A549 (cell line): Measurements from ENCODE around the gene MYO15A. TPM values are rescaled to one million over a fixed set of nuclear protein-coding genes. Genes with fewer than 3 reads are reported as not detected.

ENCODE experiments used
- ATAC-seq, 2 experiments: fragments of 200-7000 bp in 1 of 2; fragments of >200 bp in 1 of 2; cut with Nextera tagmentation in 1 of 2; cut with Tn5 transposase in 1 of 2; 3 replicates each; pipeline versions ENCODE4 v1.8.0 to v1.9.1; 2018 to 2020; ENCODE audit warnings: mild to moderate bottlenecking in 1 of 2, moderate library complexity in 1 of 2
- CTCF ChIA-PET: fragments of 300-600 bp; sonication (Branson Sonifier 250); formaldehyde crosslinking; extraction: SDS; loops from one replicate; lab custom pipeline; 2021; ENCODE audit warnings: antibody characterized with exemption, inconsistent platforms; lab: Yijun Ruan, JAX
- POLR2A ChIA-PET: fragments of 350-600 bp; formaldehyde crosslinking; extraction: SDS; loops from one replicate; lab custom pipeline; 2021; ENCODE audit warnings: antibody characterized with exemption, inconsistent platforms; lab: Yijun Ruan, JAX
- DNase-seq, 2 experiments: peaks; one replicate each; pipeline versions ENCODE4 v3.0.0 to v3.0.0-alpha.2; 2011 to 2016; ENCODE audit warnings: low read depth in 1 of 2, low spot score in 1 of 2
- FAIRE-seq: peaks from 2 replicates; lab custom pipeline; 2011; peaks lifted over from hg19 to GRCh38; lab: Jason Lieb, UNC
- H3K27ac ChIP-seq, 2 experiments: fragments of >200 bp; sonication (Bioruptor Twin); formaldehyde crosslinking; 3 replicates each; pipeline ENCODE4 v1.5.1; 2016 to 2017
- H3K4me1 ChIP-seq: fragments of >200 bp; sonication (Bioruptor Twin); formaldehyde crosslinking; 3 replicates; pipeline ENCODE4 v1.6.1; 2016
- H3K4me2 ChIP-seq: fragments of >200 bp; sonication (Bioruptor Twin); formaldehyde crosslinking; 3 replicates; pipeline ENCODE4 v1.6.1; 2016
- H3K4me3 ChIP-seq: fragments of >200 bp; sonication (Bioruptor Twin); formaldehyde crosslinking; 3 replicates; pipeline ENCODE4 v1.5.1; 2016
- H3K9me3 ChIP-seq: fragments of >200 bp; sonication (Bioruptor Twin); formaldehyde crosslinking; 3 replicates; pipeline ENCODE4 v1.6.1; 2016
- BHLHE40 ChIP-seq: IDR thresholded peaks from 2 replicates; pipeline ENCODE4 v1.6.1; 2012; ENCODE audit warnings: low read depth, low read length, inconsistent platforms
- CEBPB ChIP-seq, 2 experiments: fragments of >200 bp in 1 of 2; sonication (Bioruptor Twin) in 1 of 2; formaldehyde crosslinking in 1 of 2; IDR thresholded peaks; 2 replicates each; pipeline ENCODE4 v1.6.1; 2012 to 2016
- EHF ChIP-seq: fragments of 250-450 bp; sonication (Bioruptor Pico); IDR thresholded peaks from 2 replicates; pipeline ENCODE4 v1.5.0; 2020; ENCODE audit warnings: mild to moderate bottlenecking
- EHMT2 ChIP-seq: fragments of 200-600 bp; sonication (generic); IDR thresholded peaks from 2 replicates; pipeline ENCODE4 v1.6.1; 2016; ENCODE audit warnings: antibody characterized with exemption, low read depth, mild to moderate bottlenecking, moderate library complexity
- EP300 ChIP-seq, 2 experiments: fragments of >200 bp; sonication (Bioruptor Twin); formaldehyde crosslinking; IDR thresholded peaks; 2 replicates in 1 of 2; 3 replicates in 1 of 2; pipeline ENCODE4 v1.6.1; 2016 to 2017
- FOSL2 ChIP-seq, 2 experiments: fragments of 450-650 bp in 1 of 2; fragments of >200 bp in 1 of 2; sonication (Bioruptor Twin) in 1 of 2; formaldehyde crosslinking; IDR thresholded peaks; 2 replicates each; pipeline versions ENCODE4 v1.5.0 to v1.6.1; 2016 to 2020; ENCODE audit warnings: mild to moderate bottlenecking in 1 of 2, moderate library complexity in 1 of 2
- FOXS1 ChIP-seq: fragments of 250-450 bp; sonication (Bioruptor Pico); IDR thresholded peaks from 2 replicates; pipeline ENCODE4 v1.5.0; 2020; ENCODE audit warnings: mild to moderate bottlenecking, moderate library complexity
- GATA3 ChIP-seq: IDR thresholded peaks from 2 replicates; pipeline ENCODE4 v1.6.1; 2012; ENCODE audit warnings: borderline replicate concordance
- HOXA7 ChIP-seq: fragments of 250-450 bp; sonication (Bioruptor Pico); IDR thresholded peaks from 2 replicates; pipeline ENCODE4 v1.5.0; 2020; ENCODE audit warnings: mild to moderate bottlenecking, moderate library complexity
- MYC ChIP-seq: IDR thresholded peaks from 2 replicates; pipeline ENCODE4 v1.6.1; 2012; ENCODE audit warnings: mild to moderate bottlenecking, inconsistent platforms, low read length, improper control_type of control experiment, borderline replicate concordance
- PBX3 ChIP-seq: IDR thresholded peaks from 2 replicates; pipeline ENCODE4 v1.6.1; 2012
- PHF8 ChIP-seq: fragments of 200-600 bp; sonication (generic); IDR thresholded peaks from 2 replicates; pipeline ENCODE4 v1.6.1; 2016; ENCODE audit warnings: low read depth, mild to moderate bottlenecking, antibody characterized with exemption, moderate library complexity, borderline replicate concordance
- POLR2AphosphoS2 ChIP-seq: conservative IDR thresholded peaks from 2 replicates; pipeline ENCODE4 v1.6.1; 2012; ENCODE audit warnings: low read length, improper control_type of control experiment, inconsistent platforms
- RARB ChIP-seq: fragments of 250-450 bp; sonication (Bioruptor Pico); IDR thresholded peaks from 2 replicates; pipeline ENCODE4 v1.8.0; 2021; ENCODE audit warnings: mild to moderate bottlenecking, moderate library complexity
- RCOR1 ChIP-seq: fragments of 150-350 bp; IDR thresholded peaks from 2 replicates; pipeline ENCODE4 v1.6.1; 2014; ENCODE audit warnings: antibody characterized with exemption, low read length, low read depth
- REST ChIP-seq: fragments of 200-600 bp; sonication (generic); IDR thresholded peaks from 2 replicates; pipeline ENCODE4 v1.6.1; 2016; ENCODE audit warnings: antibody characterized with exemption, mild to moderate bottlenecking, moderate library complexity
- RFX5 ChIP-seq: fragments of 450-650 bp; IDR thresholded peaks from 2 replicates; pipeline ENCODE4 v1.7.1; 2014; ENCODE audit warnings: antibody characterized with exemption, mild to moderate bottlenecking, moderate library complexity
- SMC3 ChIP-seq: fragments of >200 bp; sonication (Bioruptor Twin); formaldehyde crosslinking; IDR thresholded peaks from 3 replicates; pipeline ENCODE4 v1.6.1; 2018; ENCODE audit warnings: inconsistent platforms
- SREBF2 ChIP-seq: fragments of 450-650 bp; IDR thresholded peaks from 2 replicates; pipeline ENCODE4 v1.6.1; 2014; ENCODE audit warnings: mild to moderate bottlenecking, moderate library complexity
- ZSCAN20 ChIP-seq: fragments of 250-450 bp; sonication (Bioruptor Pico); IDR thresholded peaks from 2 replicates; pipeline ENCODE4 v1.8.0; 2022; ENCODE audit warnings: mild to moderate bottlenecking, moderate library complexity
- WGBS: methylation state at CpG from one replicate; pipeline ENCODE4 v1.1.6; 2017; ENCODE audit errors: missing lambda C conversion rate; 5-methylcytosine and 5-hydroxymethylcytosine counted together
- polyA plus RNA-seq, 4 experiments: library from polyadenylated mRNA; depleted of rRNA in 3 of 4; stranded (reverse); fragments of >200 nt; fragmentation: RNase III in 1 of 4; extraction: RNeasy Plus Mini Kit Qiagen cat#74134 plus additional on column Dnase treatment in 1 of 4; gene quantifications; 2 replicates in 3 of 4; 3 replicates in 1 of 4; pipeline ENCODE4 v1.2.3, GENCODE V29; 2011 to 2017
- TF ChIP-seq, protein P1 (sequence below): fragments of 250-450 bp; sonication (Bioruptor Pico); IDR thresholded peaks from 2 replicates; pipeline ENCODE4 v1.5.0; 2020; ENCODE audit warnings: low read depth, mild to moderate bottlenecking, moderate library complexity
- TF ChIP-seq, protein P2 (sequence below): fragments of >200 bp; sonication (Bioruptor Twin); formaldehyde crosslinking; IDR thresholded peaks from 3 replicates; pipeline ENCODE4 v1.5.1; 2016
- TF ChIP-seq, protein P3 (sequence below): fragments of 250-450 bp; sonication (Bioruptor Pico); IDR thresholded peaks from 2 replicates; pipeline ENCODE4 v1.5.0; 2021; ENCODE audit warnings: mild to moderate bottlenecking, moderate library complexity, borderline replicate concordance

Gene MYO15A
- polyA plus RNA-seq, 2 of the 4 experiments (the other 2 are of a cell fraction): 0.22 to 0.26 TPM

- WGBS: 69% methylated on average over 2 of the region's 2 CpGs
- H3K4me1 ChIP-seq: no peaks in the 10 kb centered on the region
- DNase-seq (no peak), FAIRE-seq (no peak), ATAC-seq (no peak)
- H3K4me2 ChIP-seq: no peak overlapping the region
- ChIA-PET POLR2A (no interaction called here), CTCF (interaction anchor here (0.7 to 6.5 kb wide), 11 partner anchors 8 to 248 kb away, joined by 3 to 67 read pairs (median 8); partner anchors contain the start of gene ALKBH5)
- H3K27ac ChIP-seq: no peak overlapping the region; a peak in 1 of 6 replicates
- no peaks in the 10 kb centered on the region for H3K9me3 ChIP-seq
- H3K4me3 ChIP-seq: no peak overlapping the region
- no peak for TF ChIP-seq ZSCAN20 (CRISPR knock-in tag)
- TF ChIP-seq RARB (CRISPR knock-in tag): no peak
- no peak for TF ChIP-seq SMC3
- no peak for TF ChIP-seq EHF (CRISPR knock-in tag)
- TF ChIP-seq RFX5: no peak
- TF ChIP-seq PHF8: no peak
- TF ChIP-seq, protein P1, sequence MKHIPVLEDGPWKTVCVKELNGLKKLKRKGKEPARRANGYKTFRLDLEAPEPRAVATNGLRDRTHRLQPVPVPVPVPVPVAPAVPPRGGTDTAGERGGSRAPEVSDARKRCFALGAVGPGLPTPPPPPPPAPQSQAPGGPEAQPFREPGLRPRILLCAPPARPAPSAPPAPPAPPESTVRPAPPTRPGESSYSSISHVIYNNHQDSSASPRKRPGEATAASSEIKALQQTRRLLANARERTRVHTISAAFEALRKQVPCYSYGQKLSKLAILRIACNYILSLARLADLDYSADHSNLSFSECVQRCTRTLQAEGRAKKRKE: no peak
- TF ChIP-seq EHMT2: no peak
- TF ChIP-seq, protein P2, sequence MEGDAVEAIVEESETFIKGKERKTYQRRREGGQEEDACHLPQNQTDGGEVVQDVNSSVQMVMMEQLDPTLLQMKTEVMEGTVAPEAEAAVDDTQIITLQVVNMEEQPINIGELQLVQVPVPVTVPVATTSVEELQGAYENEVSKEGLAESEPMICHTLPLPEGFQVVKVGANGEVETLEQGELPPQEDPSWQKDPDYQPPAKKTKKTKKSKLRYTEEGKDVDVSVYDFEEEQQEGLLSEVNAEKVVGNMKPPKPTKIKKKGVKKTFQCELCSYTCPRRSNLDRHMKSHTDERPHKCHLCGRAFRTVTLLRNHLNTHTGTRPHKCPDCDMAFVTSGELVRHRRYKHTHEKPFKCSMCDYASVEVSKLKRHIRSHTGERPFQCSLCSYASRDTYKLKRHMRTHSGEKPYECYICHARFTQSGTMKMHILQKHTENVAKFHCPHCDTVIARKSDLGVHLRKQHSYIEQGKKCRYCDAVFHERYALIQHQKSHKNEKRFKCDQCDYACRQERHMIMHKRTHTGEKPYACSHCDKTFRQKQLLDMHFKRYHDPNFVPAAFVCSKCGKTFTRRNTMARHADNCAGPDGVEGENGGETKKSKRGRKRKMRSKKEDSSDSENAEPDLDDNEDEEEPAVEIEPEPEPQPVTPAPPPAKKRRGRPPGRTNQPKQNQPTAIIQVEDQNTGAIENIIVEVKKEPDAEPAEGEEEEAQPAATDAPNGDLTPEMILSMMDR: no peak
- TF ChIP-seq FOSL2 (IDR thresholded peaks at IDR 0.05): no peak
- no peak for TF ChIP-seq FOSL2 (CRISPR knock-in tag; IDR thresholded peaks at IDR 0.05)
- no peak for TF ChIP-seq FOXS1 (CRISPR knock-in tag)
- no peak for TF ChIP-seq PBX3
- no peak for TF ChIP-seq CEBPB (IDR thresholded peaks at IDR 0.05)
- no peak for TF ChIP-seq GATA3
- no peak for TF ChIP-seq SREBF2
- no peak for TF ChIP-seq HOXA7 (CRISPR knock-in tag)
- TF ChIP-seq, protein P3, sequence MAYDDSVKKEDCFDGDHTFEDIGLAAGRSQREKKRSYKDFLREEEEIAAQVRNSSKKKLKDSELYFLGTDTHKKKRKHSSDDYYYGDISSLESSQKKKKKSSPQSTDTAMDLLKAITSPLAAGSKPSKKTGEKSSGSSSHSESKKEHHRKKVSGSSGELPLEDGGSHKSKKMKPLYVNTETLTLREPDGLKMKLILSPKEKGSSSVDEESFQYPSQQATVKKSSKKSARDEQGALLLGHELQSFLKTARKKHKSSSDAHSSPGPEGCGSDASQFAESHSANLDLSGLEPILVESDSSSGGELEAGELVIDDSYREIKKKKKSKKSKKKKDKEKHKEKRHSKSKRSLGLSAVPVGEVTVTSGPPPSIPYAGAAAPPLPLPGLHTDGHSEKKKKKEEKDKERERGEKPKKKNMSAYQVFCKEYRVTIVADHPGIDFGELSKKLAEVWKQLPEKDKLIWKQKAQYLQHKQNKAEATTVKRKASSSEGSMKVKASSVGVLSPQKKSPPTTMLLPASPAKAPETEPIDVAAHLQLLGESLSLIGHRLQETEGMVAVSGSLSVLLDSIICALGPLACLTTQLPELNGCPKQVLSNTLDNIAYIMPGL (CRISPR knock-in tag): no peak
- TF ChIP-seq BHLHE40: no peak
- TF ChIP-seq EP300 (IDR thresholded peaks at IDR 0.05): no peak
- TF ChIP-seq POLR2AphosphoS2: no peak
- TF ChIP-seq, all 56 proteins: peak for 0
Observed at GRCh38 chr17:18139092-18139491, 30.5 kb downstream of the MYO15A start.

- Histone ChIP-seq H3K4me2 (no peak overlapping the region), H3K27ac (no peak overlapping the region; a peak in 1 of 6 replicates), H3K9me3 (no peaks in the 10 kb centered on the region), H3K4me1 (no peaks in the 10 kb centered on the region), H3K4me3 (no peak overlapping the region)
- TF ChIP-seq POLR2AphosphoS2: no peak
- no peak for TF ChIP-seq REST
- no peak for TF ChIP-seq ZSCAN20 (CRISPR knock-in tag)
- no peak for TF ChIP-seq MYC
- no peak for TF ChIP-seq RCOR1
- TF ChIP-seq HOXA7 (CRISPR knock-in tag): no peak
- 85% methylated on average over 14 of the region's 14 CpGs for WGBS
- ChIA-PET POLR2A (no interaction called here), CTCF (interaction anchor here (1.3 to 6.5 kb wide), 9 partner anchors 12 to 79 kb away, joined by 3 to 67 read pairs (median 8); partner anchors contain the start of gene ALKBH5)
- no peak for FAIRE-seq
- DNase-seq: no peak
- ATAC-seq: peak in 1 of 2 experiments; percentile 3; a peak in 3 of 6 replicates
Observed at GRCh38 chr17:18139498-18139897, 30.9 kb downstream of the MYO15A start.
